SK-MEL-5 (cell line): Measurements from ENCODE around the gene DBH. TPM values are rescaled to one million over a fixed set of nuclear protein-coding genes. Genes with fewer than 3 reads are reported as not detected.

Experiments used
- DNase-seq: peaks from one replicate; pipeline ENCODE4 v3.0.0-alpha.2; 2016; ENCODE audit warnings: low read depth, low spot score
- in situ Hi-C: cut with HindIII; loops from 2 replicates; pipeline ENCODE4 v1.10.0; 2016; ENCODE audit warnings: low sequenced_read_pairs, high pct_unique_total_duplicates, low pct_unique_long_range_greater_than_20kb
- polyA plus RNA-seq, 2 experiments: library from polyadenylated mRNA; depleted of rRNA; stranded (reverse); fragments of >200 nt; gene quantifications; 2 replicates each; pipeline ENCODE4 v1.2.3, GENCODE V29; 2015
- total RNA-seq: library from RNA; depleted of rRNA; stranded (reverse); fragments of >200 nt; shearing (Covaris generic); gene quantifications from 2 replicates; pipeline ENCODE4 v1.2.3, GENCODE V29; 2014; rRNA removed

The DBH gene
- not detected in 2 replicates for total RNA-seq
- not detected in 2 replicates for polyA plus RNA-seq (2015; cell fraction: cytosol; rRNA removed)
- polyA plus RNA-seq (2015; cell fraction: nucleus; rRNA removed): not detected in 2 replicates

DNA sequence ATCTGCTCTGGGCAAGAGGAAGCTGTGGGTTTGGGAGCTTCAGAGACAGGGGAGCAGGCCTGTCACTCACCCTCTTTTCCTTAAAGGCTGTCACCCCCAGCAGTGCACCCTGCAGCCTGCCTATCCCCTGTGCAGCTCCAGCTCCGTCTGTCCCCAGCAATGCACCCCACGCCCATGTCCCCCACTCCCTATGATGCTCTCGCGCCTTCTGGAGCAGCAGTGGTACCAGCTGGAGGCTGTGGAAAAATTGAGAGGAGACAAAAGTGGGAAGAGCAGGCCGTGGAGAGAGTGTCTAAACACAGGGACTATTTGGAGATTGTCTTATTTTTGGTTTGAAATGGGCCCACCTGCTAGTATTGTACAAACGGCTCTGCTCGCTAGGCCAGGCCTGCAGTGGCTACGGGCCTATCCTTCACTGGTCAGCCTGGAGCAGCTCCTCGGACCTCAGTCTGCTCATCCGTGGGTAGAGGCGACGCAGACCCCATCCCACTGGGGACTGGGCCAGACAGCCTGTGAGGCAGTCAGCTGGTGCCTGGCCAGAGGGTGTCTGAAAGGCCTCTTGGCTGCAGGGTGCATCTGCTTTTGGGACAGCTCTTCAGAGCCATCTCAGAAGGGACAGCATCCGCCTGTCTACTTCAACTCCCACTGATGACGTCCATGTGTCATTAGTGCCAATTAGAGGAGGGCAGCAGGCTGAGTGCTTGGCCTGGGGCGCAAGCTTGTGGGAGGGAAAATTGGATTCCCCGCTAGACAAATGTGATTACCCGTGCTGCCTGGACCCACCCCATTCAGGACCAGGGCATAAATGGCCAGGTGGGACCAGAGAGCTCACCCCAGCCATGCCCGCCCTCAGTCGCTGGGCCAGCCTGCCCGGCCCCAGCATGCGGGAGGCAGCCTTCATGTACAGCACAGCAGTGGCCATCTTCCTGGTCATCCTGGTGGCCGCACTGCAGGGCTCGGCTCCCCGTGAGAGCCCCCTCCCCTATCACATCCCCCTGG, at the start of gene DBH:
Gene DBH (plus strand): TSS at position 831 of the 999 bp plus-strand sequence. CDS start 9 bp downstream, at position 840.
- DNase-seq: no peak
- in situ Hi-C loops: no loop called here

DNA sequence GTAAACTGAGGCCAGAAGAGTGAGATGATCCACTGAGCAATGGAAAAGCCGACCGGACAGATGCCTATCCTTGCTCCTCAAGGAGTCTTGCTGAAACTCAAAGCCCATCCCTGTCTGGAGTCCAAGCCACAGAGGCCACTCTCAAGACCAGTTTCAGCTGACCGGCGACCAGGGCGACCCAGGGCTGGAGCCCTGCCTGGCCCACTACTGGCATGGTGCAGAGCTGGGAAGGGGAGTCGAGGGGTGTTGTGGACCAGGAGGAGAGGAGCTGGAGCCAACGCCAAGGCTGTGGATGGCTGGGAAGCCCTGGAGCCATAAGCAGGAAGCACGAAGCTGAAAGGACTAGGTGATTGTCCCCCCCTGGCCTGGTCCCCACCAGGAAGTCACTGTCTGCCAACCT, 49.1 kb upstream of the DBH start:
- in situ Hi-C loops: no loop called here
- DNase-seq: no peak

DNA sequence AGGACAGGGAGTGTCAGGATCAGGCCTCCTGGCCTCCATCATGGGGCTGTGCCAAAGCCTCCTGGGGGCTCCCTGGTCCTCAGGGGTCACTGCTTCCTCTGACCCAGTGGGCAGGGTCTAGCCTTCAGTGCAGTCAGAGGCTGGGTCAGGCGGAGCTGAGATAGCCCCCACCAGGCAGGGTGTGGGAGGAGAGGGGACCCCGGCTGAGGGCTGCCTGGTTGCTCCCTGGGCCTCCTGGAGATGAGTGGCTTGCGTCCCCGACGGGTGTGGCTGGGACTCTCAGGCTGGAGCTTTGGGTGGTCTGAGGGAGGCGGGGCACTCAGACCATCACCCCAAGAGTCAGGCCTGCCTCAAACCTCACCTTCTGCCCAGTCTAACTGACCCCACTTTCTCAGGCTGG, 48.7 kb upstream of the DBH start:
- in situ Hi-C loops: no loop called here
- DNase-seq: no peak

DNA sequence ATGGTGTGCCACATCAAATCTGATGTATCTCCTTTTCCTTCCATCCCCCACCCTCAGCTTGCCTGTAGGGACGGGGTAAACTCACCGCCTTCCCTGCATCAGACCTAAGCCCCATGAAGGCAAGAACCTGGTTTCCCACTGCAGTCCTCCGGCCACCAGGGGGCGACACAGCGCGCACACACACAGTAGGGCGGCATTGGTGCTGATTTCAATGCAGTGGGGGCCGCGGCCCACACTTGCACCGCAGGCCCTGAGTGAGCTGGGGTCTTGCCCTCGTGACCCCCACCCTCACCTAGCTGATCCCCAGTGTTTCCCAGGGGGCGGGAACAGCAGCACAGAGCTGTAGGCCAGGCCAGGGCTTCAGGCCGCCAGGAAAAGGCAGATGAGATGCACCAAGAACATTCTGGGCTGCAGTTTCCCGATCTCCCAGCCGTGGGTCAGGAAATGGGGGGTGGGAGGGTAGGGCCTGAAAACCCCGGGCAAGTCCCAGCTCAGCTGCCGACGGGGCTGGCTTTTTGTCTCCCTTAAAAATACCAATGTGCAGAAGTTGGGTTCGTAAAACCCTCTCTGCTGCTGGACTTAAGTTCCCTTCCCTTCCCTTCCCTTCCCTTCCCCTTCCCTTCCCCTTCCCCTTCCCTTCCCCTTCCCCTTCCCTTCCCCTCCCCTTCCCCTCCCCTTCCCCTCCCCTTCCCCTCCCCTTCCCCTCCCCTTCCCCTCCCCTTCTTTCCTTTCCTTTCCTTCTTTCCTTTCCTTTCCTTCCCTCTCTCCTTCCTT, 46.5 kb upstream of the DBH start:
- in situ Hi-C loops: no loop called here
- peak; percentile 10 for DNase-seq

DNA sequence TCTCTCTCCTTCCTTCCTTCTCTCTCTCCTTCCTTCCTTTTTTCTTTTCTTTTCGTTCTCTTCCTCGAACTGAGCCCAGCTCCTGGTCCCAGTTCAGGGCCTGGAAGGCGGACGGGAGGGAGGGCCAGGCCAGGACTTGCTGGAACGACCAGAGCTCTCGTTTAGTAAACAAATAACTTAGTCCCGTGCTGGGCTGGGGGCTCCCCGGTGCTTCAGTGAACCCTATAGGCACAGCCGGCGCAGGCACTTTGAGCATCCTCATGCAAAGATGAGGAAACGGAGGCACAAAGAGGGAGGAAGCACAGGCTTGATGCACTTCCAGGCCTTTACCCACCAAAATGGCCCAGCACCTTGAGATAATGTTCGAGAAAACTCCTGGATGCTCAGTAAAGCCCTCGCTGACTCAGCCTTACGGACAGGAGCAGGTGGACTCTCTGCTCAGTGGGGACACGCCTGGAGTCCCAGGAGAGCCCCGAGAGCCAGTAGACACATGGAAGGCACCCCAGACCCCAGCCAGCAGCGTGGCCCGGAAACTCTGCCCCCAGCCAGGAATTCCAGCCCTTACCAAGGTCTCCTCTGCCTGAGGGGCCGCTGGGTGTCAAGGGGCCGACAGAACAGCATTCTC, 45.8 kb upstream of the DBH start:
- DNase-seq: no peak
- in situ Hi-C loops: no loop called here

DNA sequence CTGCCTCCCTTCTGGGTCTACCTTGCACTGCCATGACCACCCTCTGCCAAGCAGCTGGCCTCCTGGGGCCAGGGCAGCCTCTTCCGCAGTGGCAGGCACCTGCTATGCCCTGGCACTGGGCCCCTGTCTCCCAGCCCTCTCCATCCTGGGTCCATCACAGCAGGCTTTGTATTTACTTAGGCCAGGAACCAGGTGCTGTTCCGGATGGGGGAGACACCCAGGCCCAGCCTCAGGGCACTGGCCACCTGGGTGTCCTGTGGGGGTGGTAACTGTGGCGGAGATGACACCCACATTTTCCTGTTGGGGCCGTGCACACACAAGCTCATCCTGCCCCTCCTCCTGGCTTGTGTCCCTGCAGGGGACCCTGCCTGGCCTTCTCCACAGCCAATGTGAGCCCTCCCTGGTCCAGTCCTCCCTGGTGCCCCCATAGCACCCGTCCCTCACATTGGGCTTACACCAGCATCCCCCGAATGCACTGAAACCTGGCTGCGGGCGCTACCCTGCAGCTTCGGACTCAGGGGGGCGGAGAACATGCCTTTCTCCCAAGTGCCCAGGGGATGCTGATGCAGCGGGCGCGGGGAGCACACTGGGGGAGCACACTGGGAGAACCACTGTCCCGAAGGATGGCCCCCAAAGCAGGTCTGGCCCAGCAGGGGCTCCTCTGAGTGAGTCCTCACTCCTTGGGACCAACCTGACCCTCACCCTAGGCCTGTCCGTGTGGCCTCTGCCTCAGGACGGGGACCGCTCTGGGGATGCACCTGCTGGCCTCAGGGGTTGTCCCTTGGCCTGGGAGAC, 44.9 kb upstream of the DBH start:
- no peak for DNase-seq
- in situ Hi-C loops: no loop called here

DNA sequence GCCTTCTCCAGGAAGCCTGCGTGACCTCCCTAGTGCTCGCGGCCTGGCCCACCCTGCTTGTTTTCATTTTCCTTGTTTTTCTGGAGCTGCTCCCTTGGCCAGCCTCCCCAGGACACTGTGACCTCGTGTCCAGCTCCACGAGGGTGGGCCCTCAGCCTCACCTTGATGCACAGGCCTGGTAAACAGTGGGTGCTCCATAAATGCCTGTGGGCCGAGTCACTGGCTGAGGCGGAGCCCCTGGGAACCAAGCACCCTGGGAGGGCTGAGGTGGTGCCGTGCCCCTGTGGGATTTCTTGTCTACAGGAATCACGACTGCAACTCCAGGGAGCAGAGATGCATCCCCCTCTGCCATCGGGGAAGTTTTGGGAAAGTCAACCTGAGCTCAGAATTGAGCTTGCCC, 44.2 kb upstream of the DBH start:
- no peak for DNase-seq

DNA sequence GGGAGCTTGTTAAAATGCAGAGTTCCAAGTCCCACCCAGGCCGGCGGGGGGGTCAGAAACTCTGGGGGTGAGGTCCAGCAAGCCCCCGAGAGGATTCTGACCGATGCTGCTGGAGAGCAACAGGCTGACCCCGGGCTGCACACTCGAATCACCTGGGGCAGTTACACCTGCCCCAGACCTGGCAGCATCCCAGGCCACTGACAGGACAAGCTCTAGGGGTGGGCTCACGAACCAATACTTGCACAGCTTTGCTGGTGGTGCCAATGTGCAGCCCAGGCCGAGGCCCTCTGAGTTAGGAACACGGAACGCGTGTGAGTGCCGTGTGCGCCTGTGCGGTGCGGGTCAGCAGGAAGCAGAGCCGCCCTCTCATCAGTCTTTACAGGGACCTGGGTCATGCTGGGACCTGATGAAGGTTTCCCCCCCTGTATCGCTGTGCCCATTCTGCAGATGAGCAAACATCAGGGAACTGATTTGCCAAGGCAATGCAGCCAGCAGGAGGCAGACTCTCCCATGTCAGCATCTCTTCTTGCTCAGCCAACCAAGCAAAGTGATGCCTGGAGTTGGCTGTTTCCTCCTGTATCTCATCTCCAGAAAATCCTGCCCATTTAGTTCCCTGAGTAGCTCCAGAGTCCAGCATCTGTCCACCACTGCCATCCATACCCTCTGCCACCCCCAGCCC, 43.3 kb upstream of the DBH start:
- peak; percentile 17 for DNase-seq
- in situ Hi-C loops: no loop called here

More for the DNA sequence above, 44.2 kb upstream of the DBH start:
- in situ Hi-C loops: no loop called here

DNA sequence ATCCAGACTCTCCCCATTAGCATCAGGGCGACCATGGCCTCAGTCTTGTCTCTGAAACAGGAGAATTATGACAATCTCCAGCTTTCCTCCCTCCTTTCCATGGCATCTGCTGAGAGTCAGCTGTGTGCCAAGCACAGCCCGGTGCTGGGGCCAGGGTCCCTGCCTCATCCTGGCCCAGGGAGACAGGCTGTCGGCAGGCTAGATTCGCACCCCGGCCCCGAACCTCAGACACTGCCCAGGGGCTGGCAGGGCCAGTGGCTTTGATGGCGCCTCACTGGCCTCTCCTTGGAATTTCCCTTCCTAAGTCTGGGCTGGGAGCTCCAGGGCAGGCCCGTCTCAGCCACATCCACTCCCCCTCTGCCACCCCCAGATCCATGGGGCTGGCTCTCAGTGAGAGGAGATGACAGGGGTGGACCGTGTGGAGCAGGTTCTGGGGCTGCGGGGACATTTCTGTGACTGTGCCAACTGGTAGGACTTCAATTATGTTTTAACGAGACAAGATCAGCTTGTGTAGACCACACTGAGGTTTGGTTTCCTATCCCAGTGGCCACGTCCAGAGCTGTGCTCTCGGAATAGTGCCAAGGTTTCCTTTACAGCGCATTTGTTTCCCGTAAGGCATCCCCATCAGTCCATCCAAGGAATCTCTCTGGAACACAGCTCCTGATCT, 42.4 kb upstream of the DBH start:
- in situ Hi-C loops: no loop called here
- DNase-seq: no peak

DNA sequence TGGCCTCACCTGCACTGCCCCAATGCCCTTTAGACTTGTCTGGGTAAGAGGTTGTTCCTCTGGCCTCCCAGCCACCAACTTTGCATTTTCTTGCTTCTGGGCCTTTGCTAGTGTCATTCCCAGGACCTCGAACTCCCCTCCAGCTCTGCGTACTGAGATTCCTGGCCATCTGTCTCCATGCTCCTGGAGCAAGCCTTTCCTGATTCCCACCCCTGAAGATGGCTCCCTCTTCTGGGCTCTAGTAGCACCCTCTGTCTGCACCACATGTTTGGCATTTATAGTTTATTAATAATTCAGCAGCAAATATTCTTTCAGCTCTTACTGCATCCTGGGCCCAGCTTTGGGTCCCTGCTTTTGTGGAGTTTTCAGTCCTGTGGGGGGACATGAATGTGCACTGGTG, 41.9 kb upstream of the DBH start:
- in situ Hi-C loops: no loop called here
- DNase-seq: no peak

DNA sequence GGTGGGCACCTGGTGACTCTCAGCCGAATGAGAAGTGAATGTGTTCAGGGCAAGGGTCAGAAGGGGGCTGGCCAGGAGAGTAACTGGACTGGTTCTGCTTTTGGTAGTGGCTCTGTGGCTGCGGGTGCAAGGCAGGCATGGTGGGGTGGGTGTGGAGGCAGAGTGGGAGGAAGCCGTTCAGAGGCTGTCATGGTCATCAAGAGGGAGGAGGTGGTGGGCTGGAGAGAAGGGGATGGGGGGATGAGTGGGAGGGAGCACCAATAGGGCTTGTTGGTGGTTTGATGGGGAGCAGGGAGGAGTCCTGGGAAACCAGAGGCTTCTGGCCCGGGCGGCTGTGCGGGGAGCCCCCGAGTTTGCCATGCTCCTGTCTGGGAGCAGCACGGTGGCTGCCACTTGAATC, 40.3 kb upstream of the DBH start:
- no peak for DNase-seq
- in situ Hi-C loops: no loop called here

DNA sequence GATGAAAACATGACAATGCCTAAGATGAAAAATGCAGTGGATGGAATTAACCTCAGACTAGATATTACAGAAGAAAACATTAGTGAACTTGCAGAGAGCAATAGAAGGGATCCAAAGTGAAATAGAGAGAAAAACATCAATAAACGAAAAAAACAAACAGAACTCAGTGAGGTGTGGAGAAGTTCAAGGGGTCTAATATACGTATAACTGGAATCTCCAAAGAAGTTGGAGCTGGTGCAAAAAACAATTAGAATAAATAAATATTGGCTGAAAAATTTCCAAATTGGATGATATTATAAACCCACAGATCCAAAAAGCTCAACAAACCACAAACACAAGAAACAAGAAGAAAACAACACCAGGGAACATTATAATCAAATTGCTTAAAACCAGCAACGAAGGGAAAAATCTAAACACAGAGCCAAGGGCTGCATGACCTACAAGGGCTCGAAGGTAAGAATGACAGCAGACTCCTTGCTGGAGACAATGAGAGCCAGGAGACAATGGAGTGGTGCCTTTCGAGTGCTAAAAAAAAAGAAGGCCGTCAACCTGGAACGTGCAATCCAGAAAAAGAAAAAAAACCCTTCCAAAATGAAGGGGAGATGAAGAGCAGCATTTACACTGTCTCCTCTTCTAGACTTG, 38.7 kb upstream of the DBH start:
- DNase-seq: no peak
- in situ Hi-C loops: no loop called here

DNA sequence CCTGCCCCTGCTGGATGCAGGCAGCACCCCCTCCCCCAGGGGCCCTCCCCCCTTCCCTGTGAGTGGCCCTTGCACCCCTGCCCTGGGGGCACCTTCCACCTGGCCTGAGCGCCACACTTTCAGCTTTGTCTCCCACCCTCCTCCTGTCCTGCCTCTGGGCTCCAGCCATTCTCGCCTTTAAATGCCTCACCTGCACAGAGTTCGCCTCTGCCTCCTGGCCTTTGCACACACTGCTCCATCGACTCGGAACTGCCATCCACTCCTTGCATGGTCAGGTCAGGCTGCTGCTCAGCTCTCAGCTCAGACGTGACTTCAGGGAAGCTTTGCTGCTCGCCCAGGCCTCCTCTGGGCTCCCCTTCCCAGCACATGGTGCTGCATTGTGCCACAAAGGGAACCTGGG, 37.2 kb upstream of the DBH start:
- no peak for DNase-seq
- in situ Hi-C loops: no loop called here

DNA sequence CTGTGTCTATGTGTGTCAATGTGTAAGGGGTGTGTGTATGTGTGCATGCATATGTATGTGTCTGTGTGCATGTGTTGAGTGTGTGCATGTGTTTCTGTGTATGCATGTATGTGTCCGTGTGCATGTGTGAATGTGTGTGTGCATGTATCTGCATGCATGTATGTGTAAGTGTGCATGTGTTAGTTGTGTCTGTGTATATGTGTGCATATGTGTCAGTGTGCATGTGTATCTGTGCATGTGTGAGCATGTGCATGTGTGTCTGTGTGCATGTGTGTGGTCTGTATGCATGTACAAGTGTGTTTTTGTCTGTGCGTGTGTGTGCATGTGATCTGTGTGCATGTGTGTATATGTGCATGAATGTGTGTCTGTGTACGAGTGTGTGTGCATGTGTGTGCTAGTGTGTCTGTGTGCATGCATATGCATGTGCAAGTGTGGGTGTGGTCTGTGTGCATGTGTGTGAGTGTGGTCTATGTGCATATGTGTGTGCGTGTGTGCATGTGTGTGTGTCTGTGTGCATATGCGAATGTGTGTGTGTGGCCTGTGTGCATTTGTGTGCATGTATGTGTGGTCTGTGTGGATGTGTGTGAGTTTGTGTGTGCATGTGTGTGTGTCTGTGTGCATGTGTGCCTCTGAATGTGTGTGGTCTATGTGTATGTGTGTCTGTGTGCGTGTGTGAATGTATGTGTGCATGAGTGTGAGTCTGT, 36.5 kb upstream of the DBH start:
- in situ Hi-C loops: no loop called here
- no peak for DNase-seq

DNA sequence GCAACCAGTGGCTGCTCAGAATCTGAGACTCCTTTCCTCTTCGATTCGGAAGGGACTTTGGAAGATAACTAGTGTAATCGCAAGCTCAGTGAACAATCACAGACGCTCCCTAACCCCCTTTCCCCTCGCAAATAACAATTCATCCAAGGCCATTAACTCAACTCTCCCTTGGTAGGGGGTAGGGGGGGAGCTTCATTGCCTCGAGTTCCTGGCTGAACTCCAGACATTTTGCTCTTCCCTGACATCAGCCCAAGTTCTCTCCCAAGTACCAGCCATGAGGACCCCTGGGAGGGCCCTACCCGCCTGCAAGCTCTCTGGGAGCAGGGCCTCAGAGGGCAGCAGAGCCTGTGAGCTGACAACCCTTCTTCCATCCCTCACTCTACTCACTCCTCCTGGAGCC, 35.4 kb upstream of the DBH start:
- in situ Hi-C loops: no loop called here
- DNase-seq: no peak
